ENCODE results near the gene KL. TPM values are rescaled to one million over a fixed set of nuclear protein-coding genes. Genes with fewer than 3 reads are reported as not detected.

Gene KL
- total and polyA plus RNA-seq, 2 of the 8 experiments (the other 6 are each of a cell fraction or from before 2014, with no cell fraction given): 0.02 TPM; not detected in 1

GRCh38 chr13:33105387-33106005, 89.3 kb downstream of the KL start:
- H3K27me3 ChIP-seq (replicated peaks in 1 of 4; ENCODE audit: control insufficient read depth in 3 of 4, extremely low read depth in 1 of 4, insufficient read depth in 3 of 4, low read length in 3 of 4): no peaks in the 10 kb centered on the region
- FAIRE-seq (no peak), DNase-seq (ENCODE audit: low read depth in 1 of 2, low spot score in 2 of 2) (no peak)
- H4K20me1 ChIP-seq (replicated peaks in 1 of 2; ENCODE audit: control insufficient read depth in 1 of 2, insufficient read depth in 2 of 2, low read length in 2 of 2): no peaks in the 10 kb centered on the region
- no peak overlapping the region for H2BK15ac ChIP-seq (ENCODE audit: low read length)
- H3K79me1 ChIP-seq (ENCODE audit: low read depth, low read length): no peaks in the 10 kb centered on the region
- H3K23ac ChIP-seq (ENCODE audit: insufficient read length): no peak overlapping the region
- TF ChIP-seq EGR1 (IDR thresholded peaks at IDR 0.05; ENCODE audit: borderline replicate concordance, low read depth, low read length) (no peak), PHF8 (conservative IDR thresholded peaks at IDR 0.05; ENCODE audit: low read depth, low read length) (no peak), MAFK (IDR thresholded peaks at IDR 0.05; ENCODE audit: low read depth, low read length) (no peak), KDM1A (IDR thresholded peaks at IDR 0.05; ENCODE audit: borderline replicate concordance, low read length) (no peak), RNF2 (IDR thresholded peaks at IDR 0.05; ENCODE audit: borderline replicate concordance, low read depth, low read length, missing control alignments, poor library complexity, severe bottlenecking) (no peak), HDAC6 (IDR thresholded peaks at IDR 0.05; ENCODE audit: low read depth, low read length) (no peak), GABPA (IDR thresholded peaks at IDR 0.05; ENCODE audit: borderline replicate concordance, insufficient read depth, low read length) (no peak)
- H3K36me3 ChIP-seq (ENCODE audit: control insufficient read depth in 2 of 4, insufficient read depth in 4 of 4, low read length in 3 of 4): no peaks in the 10 kb centered on the region
- no peak overlapping the region for H2BK12ac ChIP-seq (ENCODE audit: low read depth, low read length)
- H3K18ac ChIP-seq (ENCODE audit: extremely low read depth, low read length): no peak overlapping the region
- no peak overlapping the region for H2BK120ac ChIP-seq (replicated peaks; ENCODE audit: low read depth, low read length)
- no peaks in the 10 kb centered on the region for H3K9me3 ChIP-seq (ENCODE audit: insufficient read depth in 2 of 2, low read depth in 1 of 2, low read length in 1 of 2)
- H2AK5ac ChIP-seq (ENCODE audit: low read depth, low read length): no peak overlapping the region
- H2AFZ ChIP-seq (ENCODE audit: low read length): no peak overlapping the region
- H3K79me2 ChIP-seq (ENCODE audit: control insufficient read depth in 1 of 2, insufficient read depth in 2 of 2, low read length in 2 of 2): no peaks in the 10 kb centered on the region; a peak in 1 of 4 replicates
- H4K91ac ChIP-seq (replicated peaks; ENCODE audit: insufficient read length, low read length): no peak overlapping the region
- H3K4me1 ChIP-seq (replicated peaks in 1 of 4; ENCODE audit: control insufficient read depth in 3 of 4, insufficient read depth in 4 of 4, low read length in 3 of 4): peaks cover 0 to 2% (median 0%) of the 10 kb centered on the region in 4 experiments; a peak in 1 of 7 replicates
- CTCF ChIA-PET (ENCODE audit: partially characterized antibody): interaction anchor here (0.7 kb wide), 1 partner anchor 461 kb away, joined by 3 read pairs; no protein-coding TSS in a partner anchor
- H3K14ac ChIP-seq (ENCODE audit: insufficient read length): no peak overlapping the region
- H3K9ac ChIP-seq (replicated peaks in 1 of 4; ENCODE audit: extremely low read depth in 1 of 4, low read depth in 3 of 4, low read length in 3 of 4): no peak overlapping the region
- H2BK20ac ChIP-seq (ENCODE audit: low read length): no peak overlapping the region
- H3K27ac ChIP-seq (ENCODE audit: low read depth, low read length): no peak overlapping the region
- no peak overlapping the region for H3K4me3 ChIP-seq (ENCODE audit: extremely low read depth in 1 of 4, insufficient read depth in 2 of 4, low read depth in 3 of 4, low read length in 4 of 4)
- H3K56ac ChIP-seq (replicated peaks; ENCODE audit: insufficient read length, low read depth, low read length): no peak overlapping the region
- H4K8ac ChIP-seq (ENCODE audit: extremely low read depth, insufficient read depth, low read length): no peak overlapping the region
- H2BK5ac ChIP-seq (ENCODE audit: low read depth, low read length): no peak overlapping the region
- POLR2A ChIA-PET (ENCODE audit: partially characterized antibody): no interaction called here
- H3K4me2 ChIP-seq (ENCODE audit: insufficient read depth in 1 of 2, low read depth in 2 of 2, low read length in 2 of 2): no peak overlapping the region
- no peak overlapping the region for H4K5ac ChIP-seq (ENCODE audit: insufficient read length, low read depth, low read length)
- no peaks in the 10 kb centered on the region for H3K23me2 ChIP-seq (ENCODE audit: low read depth, low read length)
- 89% methylated on average over 9 of the region's 9 CpGs; no CpG with 5 or more reads in 1 of the 2 experiments for WGBS, 2 experiments (ENCODE audit: extremely low coverage in 1 of 2, insufficient coverage in 1 of 2, insufficient read length in 1 of 2, insufficient replicate concordance in 2 of 2, low coverage in 1 of 2, low lambda C conversion rate in 2 of 2, missing lambda C conversion rate in 1 of 2)
- H3K4ac ChIP-seq (replicated peaks; ENCODE audit: insufficient read length, low read depth, low read length): no peak overlapping the region
